GM21447 (cell line): Measurements from ENCODE around the gene G2E3.
"Not testable (repeated sequence)": the region's sequence is repeated elsewhere in the genome, so short reads cannot be mapped to it uniquely, and the experiment has no call there.

Experiments
- ATAC-seq: cut with Tn5 transposase; IDR thresholded peaks from one replicate; pipeline ENCODE4 v1.9.1; 2021; ENCODE audit not compliant: unreplicated experiment

Gene G2E3

GRCh38 chr14:30558675-30559555 is at the start of gene G2E3:
G2E3 (plus strand) TSS chr14:30559158; CDS start chr14:30581080, 21,922 bp downstream.
- peak; percentile 95 for ATAC-seq

- ATAC-seq = no peak
Observed at GRCh38 chr14:30517737-30518136, 41.2 kb upstream of the G2E3 start.

GRCh38 chr14:30518867-30519560 is 39.9 kb upstream of the G2E3 start:
- no peak for ATAC-seq

- no peak for ATAC-seq
Observed at GRCh38 chr14:30519961-30520360, 39.0 kb upstream of the G2E3 start.

GRCh38 chr14:30520536-30520935 is 38.4 kb upstream of the G2E3 start:
- ATAC-seq = no peak

- no peak for ATAC-seq
Observed at GRCh38 chr14:30521899-30522736, 36.8 kb upstream of the G2E3 start.

GRCh38 chr14:30525833-30526232 is 33.1 kb upstream of the G2E3 start:
- no peak for ATAC-seq

GRCh38 chr14:30527196-30527595 is 31.8 kb upstream of the G2E3 start:
- ATAC-seq = no peak

GRCh38 chr14:30528119-30528518 is 30.8 kb upstream of the G2E3 start:
- ATAC-seq = no peak

- no peak for ATAC-seq
Observed at GRCh38 chr14:30528778-30529642, 29.9 kb upstream of the G2E3 start.

GRCh38 chr14:30532264-30532663 is 26.7 kb upstream of the G2E3 start:
- ATAC-seq = no peak

GRCh38 chr14:30533126-30533525 is 25.8 kb upstream of the G2E3 start:
- ATAC-seq = no peak

- ATAC-seq = no peak
Observed at GRCh38 chr14:30541318-30541717, 17.6 kb upstream of the G2E3 start.

GRCh38 chr14:30546735-30547134 is 12.2 kb upstream of the G2E3 start:
- ATAC-seq = not testable (repeated sequence)

- no peak for ATAC-seq
Observed at GRCh38 chr14:30547388-30548048, 11.4 kb upstream of the G2E3 start.

- no peak for ATAC-seq
Observed at GRCh38 chr14:30550335-30550734, 8.6 kb upstream of the G2E3 start.

GRCh38 chr14:30551460-30551859 is 7.5 kb upstream of the G2E3 start:
- ATAC-seq = no peak

GRCh38 chr14:30553311-30553989 is 5.5 kb upstream of the G2E3 start:
- no peak for ATAC-seq

- ATAC-seq = no peak
Observed at GRCh38 chr14:30558362-30558674, 640 bp upstream of the G2E3 start.
